PFSK-1 (cell line): Measurements from ENCODE around the gene RAPGEF2.

Experiments
- FOXP2 ChIP-seq: optimal IDR thresholded peaks from 2 replicates; pipeline ENCODE3; 2011; ENCODE audit warnings: borderline replicate concordance, control low read depth, inconsistent platforms; ENCODE audit not compliant: insufficient read depth; ENCODE audit errors: extremely low read length, extremely low read depth
- POLR2AphosphoS5 ChIP-seq: IDR thresholded peaks from 2 replicates; pipeline ENCODE4 v1.6.1; 2012; ENCODE audit warnings: low read depth, mild to moderate bottlenecking, control low read depth, low read length, moderate library complexity
- SIN3A ChIP-seq: IDR thresholded peaks from 2 replicates; pipeline ENCODE4 v1.6.1; 2012; ENCODE audit warnings: mild to moderate bottlenecking, low read length, moderate library complexity, borderline replicate concordance; ENCODE audit not compliant: insufficient read depth
- TAF1 ChIP-seq: IDR thresholded peaks from 2 replicates; pipeline ENCODE4 v1.6.1; 2012; ENCODE audit warnings: low read length, control low read depth, borderline replicate concordance; ENCODE audit not compliant: insufficient read depth
- TF ChIP-seq, protein P1 (sequence below), 2 experiments: IDR thresholded peaks; 2 replicates each; pipeline versions ENCODE4 v1.6.1 to v1.8.0; 2011 to 2012; ENCODE audit warnings: low read depth in 2 of 2, low read length in 2 of 2, control low read depth in 1 of 2, inconsistent platforms in 1 of 2, mild to moderate bottlenecking in 1 of 2, moderate library complexity in 1 of 2; ENCODE audit not compliant: insufficient read depth in 1 of 2

DNA sequence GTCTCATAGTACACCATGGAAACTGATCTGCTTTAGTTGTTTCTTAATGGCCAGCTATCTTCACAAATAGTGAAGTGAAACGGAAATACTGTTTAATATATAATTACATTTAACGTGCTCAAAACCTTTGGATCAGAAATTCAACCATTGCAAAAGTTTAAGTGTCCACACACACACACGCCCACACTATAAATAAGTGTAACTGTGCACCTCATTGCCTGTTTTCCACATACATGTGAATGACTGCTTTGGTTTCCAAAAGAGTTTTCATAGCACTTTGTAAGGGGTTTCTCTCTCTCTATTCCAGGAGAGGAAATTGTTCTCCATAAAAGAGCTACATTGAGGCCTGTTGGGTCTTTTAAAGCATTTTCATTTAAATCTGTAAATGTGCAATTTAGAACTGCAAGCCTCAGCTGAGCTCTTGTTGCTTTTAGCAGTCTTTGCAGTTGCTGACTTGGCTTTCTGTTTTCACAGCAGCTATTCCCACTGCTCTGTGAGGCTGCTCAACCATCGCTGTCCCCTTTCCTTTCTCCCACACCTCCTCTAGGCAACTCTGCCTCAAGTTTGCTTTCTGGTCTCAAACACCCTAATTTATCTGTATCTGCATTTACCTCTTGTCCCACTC, 94.5 kb downstream of the RAPGEF2 start:
- TF ChIP-seq TAF1 = no peak
- TF ChIP-seq POLR2AphosphoS5 = no peak
- TF ChIP-seq, protein P1, sequence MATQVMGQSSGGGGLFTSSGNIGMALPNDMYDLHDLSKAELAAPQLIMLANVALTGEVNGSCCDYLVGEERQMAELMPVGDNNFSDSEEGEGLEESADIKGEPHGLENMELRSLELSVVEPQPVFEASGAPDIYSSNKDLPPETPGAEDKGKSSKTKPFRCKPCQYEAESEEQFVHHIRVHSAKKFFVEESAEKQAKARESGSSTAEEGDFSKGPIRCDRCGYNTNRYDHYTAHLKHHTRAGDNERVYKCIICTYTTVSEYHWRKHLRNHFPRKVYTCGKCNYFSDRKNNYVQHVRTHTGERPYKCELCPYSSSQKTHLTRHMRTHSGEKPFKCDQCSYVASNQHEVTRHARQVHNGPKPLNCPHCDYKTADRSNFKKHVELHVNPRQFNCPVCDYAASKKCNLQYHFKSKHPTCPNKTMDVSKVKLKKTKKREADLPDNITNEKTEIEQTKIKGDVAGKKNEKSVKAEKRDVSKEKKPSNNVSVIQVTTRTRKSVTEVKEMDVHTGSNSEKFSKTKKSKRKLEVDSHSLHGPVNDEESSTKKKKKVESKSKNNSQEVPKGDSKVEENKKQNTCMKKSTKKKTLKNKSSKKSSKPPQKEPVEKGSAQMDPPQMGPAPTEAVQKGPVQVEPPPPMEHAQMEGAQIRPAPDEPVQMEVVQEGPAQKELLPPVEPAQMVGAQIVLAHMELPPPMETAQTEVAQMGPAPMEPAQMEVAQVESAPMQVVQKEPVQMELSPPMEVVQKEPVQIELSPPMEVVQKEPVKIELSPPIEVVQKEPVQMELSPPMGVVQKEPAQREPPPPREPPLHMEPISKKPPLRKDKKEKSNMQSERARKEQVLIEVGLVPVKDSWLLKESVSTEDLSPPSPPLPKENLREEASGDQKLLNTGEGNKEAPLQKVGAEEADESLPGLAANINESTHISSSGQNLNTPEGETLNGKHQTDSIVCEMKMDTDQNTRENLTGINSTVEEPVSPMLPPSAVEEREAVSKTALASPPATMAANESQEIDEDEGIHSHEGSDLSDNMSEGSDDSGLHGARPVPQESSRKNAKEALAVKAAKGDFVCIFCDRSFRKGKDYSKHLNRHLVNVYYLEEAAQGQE (IDR thresholded peaks at IDR 0.05; ENCODE audit: insufficient read depth in 1 of 2, low read depth in 2 of 2, low read length in 2 of 2) = no peak
- no peak for TF ChIP-seq SIN3A
- no peak for TF ChIP-seq FOXP2
